Kidney epithelial cell (primary cell): ENCODE data around the gene ROPN1L. TPM values are rescaled to one million over a fixed set of nuclear protein-coding genes. Genes with fewer than 3 reads are reported as not detected.

Source experiments
- DNase-seq: peaks from one replicate; pipeline ENCODE4 v3.0.0-alpha.2; 2010; ENCODE audit warnings: low read depth
- H3K27me3 ChIP-seq: 2 replicates; pipeline ENCODE4 v1.6.0; 2011; ENCODE audit warnings: low read length; ENCODE audit not compliant: control insufficient read depth, insufficient read depth
- H3K36me3 ChIP-seq: 2 replicates; pipeline ENCODE4 v1.5.1; 2011; ENCODE audit warnings: low read length; ENCODE audit not compliant: control insufficient read depth, insufficient read depth
- H3K4me3 ChIP-seq: 2 replicates; pipeline ENCODE4 v1.5.1; 2011; ENCODE audit warnings: low read depth, mild to moderate bottlenecking, control low read depth, low read length
- total RNA-seq: library from RNA; depleted of rRNA; stranded (reverse); fragments of >200 nt; gene quantifications from 2 replicates; pipeline ENCODE4 v1.2.3, GENCODE V29; 2015
- TF ChIP-seq, protein P1 (sequence below): IDR thresholded peaks from 2 replicates; pipeline ENCODE4 v1.5.1; 2011; ENCODE audit warnings: mild to moderate bottlenecking, moderate library complexity, low read length, control low read depth, inconsistent platforms; ENCODE audit not compliant: insufficient read depth, poor library complexity, severe bottlenecking

The ROPN1L gene
- total RNA-seq, 1 donor from 2014 or later: 0.21 TPM

DNA sequence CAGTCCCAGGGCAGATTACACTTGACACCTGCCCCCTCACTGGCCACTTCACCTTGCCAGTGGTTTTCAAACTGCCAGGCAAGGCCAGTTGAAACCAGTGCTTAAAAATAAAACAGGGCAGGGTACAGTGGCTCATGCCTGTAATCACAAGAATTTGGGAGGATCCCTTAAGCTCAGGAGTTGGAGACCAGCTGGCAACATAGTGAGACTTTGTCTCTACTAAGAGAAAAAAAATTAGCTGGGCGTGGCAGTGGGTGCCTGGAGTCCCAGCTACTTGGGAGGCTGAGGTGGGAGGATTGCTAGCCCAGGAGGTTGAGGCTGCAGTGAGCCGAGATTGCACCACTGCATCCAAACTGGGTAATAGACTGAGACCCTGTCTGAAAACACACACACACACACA lies 58.1 kb downstream of the ROPN1L start:
- no peak overlapping the region for H3K4me3 ChIP-seq
- TF ChIP-seq, protein P1, sequence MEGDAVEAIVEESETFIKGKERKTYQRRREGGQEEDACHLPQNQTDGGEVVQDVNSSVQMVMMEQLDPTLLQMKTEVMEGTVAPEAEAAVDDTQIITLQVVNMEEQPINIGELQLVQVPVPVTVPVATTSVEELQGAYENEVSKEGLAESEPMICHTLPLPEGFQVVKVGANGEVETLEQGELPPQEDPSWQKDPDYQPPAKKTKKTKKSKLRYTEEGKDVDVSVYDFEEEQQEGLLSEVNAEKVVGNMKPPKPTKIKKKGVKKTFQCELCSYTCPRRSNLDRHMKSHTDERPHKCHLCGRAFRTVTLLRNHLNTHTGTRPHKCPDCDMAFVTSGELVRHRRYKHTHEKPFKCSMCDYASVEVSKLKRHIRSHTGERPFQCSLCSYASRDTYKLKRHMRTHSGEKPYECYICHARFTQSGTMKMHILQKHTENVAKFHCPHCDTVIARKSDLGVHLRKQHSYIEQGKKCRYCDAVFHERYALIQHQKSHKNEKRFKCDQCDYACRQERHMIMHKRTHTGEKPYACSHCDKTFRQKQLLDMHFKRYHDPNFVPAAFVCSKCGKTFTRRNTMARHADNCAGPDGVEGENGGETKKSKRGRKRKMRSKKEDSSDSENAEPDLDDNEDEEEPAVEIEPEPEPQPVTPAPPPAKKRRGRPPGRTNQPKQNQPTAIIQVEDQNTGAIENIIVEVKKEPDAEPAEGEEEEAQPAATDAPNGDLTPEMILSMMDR: no peak
- H3K36me3 ChIP-seq: no peaks in the 10 kb centered on the region
- no peaks in the 10 kb centered on the region for H3K27me3 ChIP-seq
- DNase-seq: no peak

DNA sequence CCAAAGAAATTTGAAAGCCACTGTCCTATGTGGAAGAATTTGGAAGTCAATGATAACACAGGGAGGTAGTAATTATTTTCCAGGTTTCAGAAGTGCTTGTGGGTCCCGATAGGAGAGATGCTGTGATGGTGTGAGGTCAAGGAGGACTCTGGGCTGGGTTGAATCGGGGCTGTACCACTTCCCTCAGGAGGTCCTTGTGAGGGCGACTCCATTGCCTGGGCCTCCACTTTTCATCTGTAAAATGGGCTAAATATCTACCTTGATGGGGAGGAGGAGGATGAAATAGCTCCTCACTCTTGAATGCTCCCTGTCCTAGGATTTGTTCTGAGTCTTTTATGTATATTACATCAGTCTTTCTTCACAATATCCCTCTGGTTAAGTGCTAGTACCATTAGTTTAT lies 59.0 kb downstream of the ROPN1L start:
- no peak for DNase-seq
- Histone ChIP-seq H3K4me3 (no peak overlapping the region), H3K36me3 (no peaks in the 10 kb centered on the region), H3K27me3 (no peaks in the 10 kb centered on the region)
- TF ChIP-seq, protein P1: no peak

DNA sequence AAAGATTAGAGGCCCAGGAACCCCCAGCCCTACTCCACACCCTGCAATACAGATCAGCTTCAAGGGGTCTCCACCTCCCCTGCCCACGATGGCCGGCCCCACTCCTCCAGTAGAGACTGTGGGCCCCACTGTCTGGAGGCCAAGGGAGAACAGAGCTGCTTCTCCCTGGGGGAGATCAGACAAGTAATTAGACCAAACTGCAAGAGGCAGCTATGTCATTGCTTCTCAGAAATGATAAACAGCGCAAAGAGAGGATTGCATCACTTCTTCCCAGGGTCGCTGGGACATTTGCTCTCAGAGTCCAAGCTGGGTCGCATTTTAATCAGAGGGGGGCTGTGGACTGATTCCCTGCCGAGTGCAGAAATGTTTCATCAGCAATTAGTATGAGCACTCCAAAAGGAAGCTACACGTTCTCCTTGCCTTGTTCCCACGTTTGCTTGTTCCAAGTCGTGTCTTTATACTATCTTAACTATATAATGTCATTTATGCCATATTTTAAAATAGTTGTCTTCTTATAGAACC lies 59.9 kb downstream of the ROPN1L start:
- no peaks in the 10 kb centered on the region for H3K27me3 ChIP-seq
- TF ChIP-seq, protein P1: no peak
- no peaks in the 10 kb centered on the region for H3K36me3 ChIP-seq
- no peak for DNase-seq
- no peak overlapping the region for H3K4me3 ChIP-seq

DNA sequence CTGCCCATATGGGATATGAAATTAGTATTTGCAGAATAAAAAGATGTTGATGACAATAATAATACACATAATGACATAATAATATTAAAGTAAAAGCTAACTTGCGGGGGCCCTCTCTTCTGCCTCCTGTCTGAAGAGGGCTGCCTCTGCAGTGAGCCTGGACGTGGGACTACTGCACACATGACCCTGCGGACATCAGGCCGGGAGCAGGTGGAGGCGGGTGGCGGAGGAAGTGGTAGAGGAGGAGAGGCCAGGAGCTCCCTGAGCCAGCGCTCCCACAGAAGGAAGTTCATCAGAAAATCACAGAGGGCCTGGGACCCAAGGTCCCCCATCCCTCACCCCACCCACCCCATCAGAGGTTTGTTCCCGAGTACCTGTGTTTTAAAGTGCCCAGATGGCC lies 60.5 kb downstream of the ROPN1L start:
- Histone ChIP-seq H3K27me3 (no peaks in the 10 kb centered on the region), H3K4me3 (no peak overlapping the region), H3K36me3 (no peaks in the 10 kb centered on the region)
- TF ChIP-seq, protein P1: no peak
- DNase-seq: no peak

DNA sequence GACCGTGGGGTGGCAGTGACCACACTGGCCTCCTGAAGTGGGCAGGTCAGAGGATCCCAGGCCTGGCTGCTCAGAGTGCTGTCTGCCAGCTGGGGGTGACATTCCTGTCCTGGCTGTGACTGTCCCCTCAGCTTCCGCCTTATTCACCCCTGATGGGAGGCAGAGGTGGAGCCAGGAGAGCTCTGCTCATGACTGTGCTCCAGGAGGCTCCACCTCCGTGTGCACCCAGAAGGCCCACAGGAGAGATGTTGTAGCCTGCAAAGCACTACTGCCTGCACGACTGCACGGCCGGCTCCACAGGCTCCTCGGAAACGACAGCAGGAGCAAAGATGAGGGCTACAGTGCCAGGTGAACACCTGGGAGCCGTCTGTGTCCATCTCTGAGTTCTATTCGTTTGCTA lies 60.9 kb downstream of the ROPN1L start:
- H3K27me3 ChIP-seq: no peaks in the 10 kb centered on the region
- no peaks in the 10 kb centered on the region for H3K36me3 ChIP-seq
- no peak for DNase-seq
- TF ChIP-seq, protein P1: no peak
- H3K4me3 ChIP-seq: no peak overlapping the region

DNA sequence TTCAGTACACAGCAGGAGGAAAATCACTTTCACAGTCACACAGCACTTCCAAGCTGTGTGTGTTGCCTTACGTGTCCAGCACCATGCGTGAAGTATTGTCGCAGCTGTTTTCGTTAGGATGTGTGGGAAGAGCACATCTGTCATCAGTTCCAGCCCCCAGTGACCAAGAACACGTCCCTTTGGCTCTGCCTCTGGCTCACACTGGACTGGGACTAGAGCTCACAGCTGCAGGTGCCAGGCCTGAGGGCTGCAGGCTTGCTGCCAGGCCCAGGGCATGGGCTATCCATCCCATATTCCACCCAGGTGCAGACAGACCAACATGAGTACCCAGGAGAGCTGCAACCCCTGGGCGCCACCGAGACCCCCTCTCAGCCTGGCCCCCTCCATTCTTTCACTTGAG lies 61.6 kb downstream of the ROPN1L start:
- no peak for DNase-seq
- TF ChIP-seq, protein P1: no peak
- Histone ChIP-seq H3K4me3 (no peak overlapping the region), H3K36me3 (no peaks in the 10 kb centered on the region), H3K27me3 (no peaks in the 10 kb centered on the region)
